PC-3 (cell line): Measurements from ENCODE around the gene ZDHHC7.

Experiments used
- EZH2 ChIP-seq: fragments of 300-600 bp; sonication (generic); IDR thresholded peaks from one replicate; pipeline ENCODE4 v1.6.1; 2017; ENCODE audit warnings: antibody characterized with exemption, mild to moderate bottlenecking, low read length; ENCODE audit not compliant: unreplicated experiment
- TF ChIP-seq, protein P1 (sequence below): fragments of 300-600 bp; sonication (generic); conservative IDR thresholded peaks from 2 replicates; pipeline ENCODE4 v1.5.1; 2017; ENCODE audit warnings: antibody characterized with exemption, low read depth, mild to moderate bottlenecking, low read length

DNA sequence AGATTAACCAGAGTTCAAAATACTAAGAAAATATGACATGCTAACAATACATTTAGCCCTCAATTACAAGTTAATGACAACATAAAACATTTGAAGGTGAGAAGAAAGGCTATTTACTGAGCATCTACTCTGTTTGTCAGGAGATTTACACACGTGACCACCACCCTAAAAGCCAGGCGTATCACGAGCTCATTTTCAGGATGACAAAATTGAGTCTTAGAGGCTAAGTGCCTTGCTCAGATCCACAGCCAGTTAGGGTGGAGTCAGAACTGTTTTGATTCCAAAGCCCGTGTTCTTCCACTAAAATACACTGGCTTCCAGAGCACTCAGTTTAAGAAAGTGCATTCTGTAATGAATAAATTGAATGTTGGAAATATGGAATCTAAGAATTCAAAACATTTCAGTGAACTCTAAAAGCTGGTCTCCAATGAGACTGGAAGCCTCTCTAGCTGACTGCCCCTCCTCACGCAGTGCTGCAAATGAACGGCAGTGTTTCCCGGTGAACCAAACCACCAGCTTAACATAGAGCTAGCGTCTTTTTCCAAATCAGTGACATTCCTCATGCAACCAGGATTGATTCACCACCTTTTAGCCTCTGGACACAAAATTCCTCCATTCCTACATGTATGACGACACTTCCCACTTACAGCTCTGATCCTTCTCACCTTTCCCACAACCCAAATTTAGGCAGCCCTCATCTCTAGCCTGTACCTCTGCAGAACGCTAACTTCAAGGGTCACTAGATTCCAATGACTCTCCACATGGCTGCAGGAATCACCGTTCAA is 5.9 kb downstream of the ZDHHC7 start:
- TF ChIP-seq, protein P1, sequence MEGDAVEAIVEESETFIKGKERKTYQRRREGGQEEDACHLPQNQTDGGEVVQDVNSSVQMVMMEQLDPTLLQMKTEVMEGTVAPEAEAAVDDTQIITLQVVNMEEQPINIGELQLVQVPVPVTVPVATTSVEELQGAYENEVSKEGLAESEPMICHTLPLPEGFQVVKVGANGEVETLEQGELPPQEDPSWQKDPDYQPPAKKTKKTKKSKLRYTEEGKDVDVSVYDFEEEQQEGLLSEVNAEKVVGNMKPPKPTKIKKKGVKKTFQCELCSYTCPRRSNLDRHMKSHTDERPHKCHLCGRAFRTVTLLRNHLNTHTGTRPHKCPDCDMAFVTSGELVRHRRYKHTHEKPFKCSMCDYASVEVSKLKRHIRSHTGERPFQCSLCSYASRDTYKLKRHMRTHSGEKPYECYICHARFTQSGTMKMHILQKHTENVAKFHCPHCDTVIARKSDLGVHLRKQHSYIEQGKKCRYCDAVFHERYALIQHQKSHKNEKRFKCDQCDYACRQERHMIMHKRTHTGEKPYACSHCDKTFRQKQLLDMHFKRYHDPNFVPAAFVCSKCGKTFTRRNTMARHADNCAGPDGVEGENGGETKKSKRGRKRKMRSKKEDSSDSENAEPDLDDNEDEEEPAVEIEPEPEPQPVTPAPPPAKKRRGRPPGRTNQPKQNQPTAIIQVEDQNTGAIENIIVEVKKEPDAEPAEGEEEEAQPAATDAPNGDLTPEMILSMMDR = no peak
- TF ChIP-seq EZH2 = no peak
